Measurements from ENCODE around the gene ZSWIM9. TPM values are rescaled to one million over a fixed set of nuclear protein-coding genes. Genes with fewer than 3 reads are reported as not detected.

ZSWIM9 gene
- total and polyA plus RNA-seq, 2 donors (not counting 3 experiments of a cell fraction or from before 2014, with no cell fraction given): 1.0 to 8.6 TPM

DNA sequence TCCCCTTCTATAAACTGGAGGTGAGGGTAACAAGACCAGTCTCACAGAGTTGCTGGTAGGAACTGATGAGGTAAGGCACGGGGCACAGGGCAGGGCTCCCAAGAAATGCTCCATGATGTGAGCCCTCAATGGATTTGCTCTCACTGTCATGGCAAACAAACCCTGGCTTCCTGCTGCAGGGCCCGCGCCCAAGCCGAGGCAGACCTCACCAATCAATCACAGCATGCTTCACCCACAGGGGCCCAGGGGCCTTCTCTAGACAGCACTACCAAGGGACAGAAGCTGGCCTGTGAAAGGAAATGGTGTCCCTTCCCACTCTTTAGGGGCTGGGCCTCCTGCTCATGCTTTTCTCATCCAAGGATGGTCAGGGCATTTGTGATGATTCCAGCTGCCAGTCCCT is 33.9 kb upstream of the ZSWIM9 start:
- H3K9ac ChIP-seq (replicated peaks; ENCODE audit: extremely low read depth, insufficient read depth, low read length): no peak overlapping the region
- intact Hi-C loops (cut with micrococcal nuclease) (no loop called here), dilution Hi-C loops (cut with MboI; ENCODE audit: extremely low pct_ligation_motif_present, low sequenced_read_pairs) (no loop called here)
- DNase-seq (ENCODE audit: low read depth, low spot score) (no peak), FAIRE-seq (no peak)
- no peaks in the 10 kb centered on the region for H3K27me3 ChIP-seq (ENCODE audit: control insufficient read depth in 2 of 2, insufficient read depth in 2 of 2, low read length in 2 of 2)
- H3K36me3 ChIP-seq (ENCODE audit: control insufficient read depth in 2 of 2, extremely low read depth in 1 of 2, insufficient read depth in 2 of 2, low read length in 2 of 2): peaks cover 2 to 9% of the 10 kb centered on the region in 2 experiments
- no peaks in the 10 kb centered on the region for H3K9me1 ChIP-seq (replicated peaks; ENCODE audit: control insufficient read depth, extremely low read depth, insufficient read depth, low read length)
- H3K27ac ChIP-seq (ENCODE audit: insufficient read depth, low read depth, low read length): no peak overlapping the region
- no peak overlapping the region for H3K4me2 ChIP-seq (ENCODE audit: insufficient read depth, low read length)
- H4K20me1 ChIP-seq (replicated peaks; ENCODE audit: control insufficient read depth, extremely low read depth, insufficient read depth, low read length): no peaks in the 10 kb centered on the region
- CTCF ChIA-PET: interaction anchor here (1.8 to 5.0 kb wide), 2 partner anchors 11 to 16 kb away, joined by 5 to 18 read pairs; no protein-coding TSS in a partner anchor
- no peak overlapping the region for H3K4me3 ChIP-seq (replicated peaks in 1 of 3; ENCODE audit: insufficient read depth in 1 of 3, low read depth in 1 of 3, low read length in 3 of 3)
- POLR2A ChIA-PET: no interaction called here
- no peaks in the 10 kb centered on the region for H3K79me2 ChIP-seq (ENCODE audit: control insufficient read depth, insufficient read depth, low read length)
- no TSS peak for BruUV-seq (replicated peaks)
- TF ChIP-seq, protein P1, sequence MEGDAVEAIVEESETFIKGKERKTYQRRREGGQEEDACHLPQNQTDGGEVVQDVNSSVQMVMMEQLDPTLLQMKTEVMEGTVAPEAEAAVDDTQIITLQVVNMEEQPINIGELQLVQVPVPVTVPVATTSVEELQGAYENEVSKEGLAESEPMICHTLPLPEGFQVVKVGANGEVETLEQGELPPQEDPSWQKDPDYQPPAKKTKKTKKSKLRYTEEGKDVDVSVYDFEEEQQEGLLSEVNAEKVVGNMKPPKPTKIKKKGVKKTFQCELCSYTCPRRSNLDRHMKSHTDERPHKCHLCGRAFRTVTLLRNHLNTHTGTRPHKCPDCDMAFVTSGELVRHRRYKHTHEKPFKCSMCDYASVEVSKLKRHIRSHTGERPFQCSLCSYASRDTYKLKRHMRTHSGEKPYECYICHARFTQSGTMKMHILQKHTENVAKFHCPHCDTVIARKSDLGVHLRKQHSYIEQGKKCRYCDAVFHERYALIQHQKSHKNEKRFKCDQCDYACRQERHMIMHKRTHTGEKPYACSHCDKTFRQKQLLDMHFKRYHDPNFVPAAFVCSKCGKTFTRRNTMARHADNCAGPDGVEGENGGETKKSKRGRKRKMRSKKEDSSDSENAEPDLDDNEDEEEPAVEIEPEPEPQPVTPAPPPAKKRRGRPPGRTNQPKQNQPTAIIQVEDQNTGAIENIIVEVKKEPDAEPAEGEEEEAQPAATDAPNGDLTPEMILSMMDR (IDR thresholded peaks at IDR 0.05; ENCODE audit: extremely low read depth in 1 of 2, insufficient read depth in 1 of 2, low read depth in 1 of 2, low read length in 2 of 2): no peak
- TF ChIP-seq POLR2A (IDR thresholded peaks at IDR 0.05; ENCODE audit: low read depth, low read length) (no peak), GATA2 (IDR thresholded peaks at IDR 0.05; ENCODE audit: insufficient read depth, insufficient read length, low read depth, low read length) (no peak), MYC (IDR thresholded peaks at IDR 0.05; ENCODE audit: low read depth, low read length) (no peak), POLR2AphosphoS5 (IDR thresholded peaks at IDR 0.05; ENCODE audit: insufficient read depth, low read depth, low read length) (no peak), EZH2 (IDR thresholded peaks at IDR 0.05; ENCODE audit: borderline replicate concordance, low read depth, low read length, severe bottlenecking) (no peak), JUN (IDR thresholded peaks at IDR 0.05; ENCODE audit: borderline replicate concordance, insufficient read depth, insufficient read length, low read depth) (no peak), FOS (IDR thresholded peaks at IDR 0.05; ENCODE audit: borderline replicate concordance, insufficient read depth, low read length) (no peak)
- TF ChIP-seq, protein P2, sequence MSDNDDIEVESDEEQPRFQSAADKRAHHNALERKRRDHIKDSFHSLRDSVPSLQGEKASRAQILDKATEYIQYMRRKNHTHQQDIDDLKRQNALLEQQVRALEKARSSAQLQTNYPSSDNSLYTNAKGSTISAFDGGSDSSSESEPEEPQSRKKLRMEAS (IDR thresholded peaks at IDR 0.05; ENCODE audit: insufficient read depth, insufficient read length): no peak
- H3K9me3 ChIP-seq (replicated peaks; ENCODE audit: control insufficient read depth, insufficient read depth, low read length): no peaks in the 10 kb centered on the region
- no peaks in the 10 kb centered on the region for H3K4me1 ChIP-seq (ENCODE audit: control insufficient read depth, extremely low read depth, insufficient read depth, low read length)
- H2AFZ ChIP-seq (ENCODE audit: low read depth, low read length): no peak overlapping the region

Measured in endothelial cell of umbilical vein (primary cell).